Gastroesophageal sphincter (tissue), 3 donors: ENCODE results near the gene PTCH1.

ENCODE experiments used
- POLR2A ChIP-seq, 2 donors: fragments of 450-650 bp; IDR thresholded peaks; one replicate each; pipeline ENCODE4 v1.6.1; 2017; ENCODE audit warnings: antibody characterized with exemption in 2 of 2, mild to moderate bottlenecking in 2 of 2, moderate library complexity in 1 of 2
- POLR2AphosphoS5 ChIP-seq: sonication (generic); formaldehyde crosslinking; IDR thresholded peaks from one replicate; pipeline ENCODE4 v1.6.1; 2017; ENCODE audit warnings: antibody characterized with exemption
- TF ChIP-seq, protein P1 (sequence below), 4 experiments: fragments of 200-600 bp in 2 of 4; fragments of 450-650 bp in 2 of 4; sonication (generic) in 1 of 4; IDR thresholded peaks; one replicate each; pipeline ENCODE4 v1.5.1; 2017 to 2019; ENCODE audit warnings: antibody characterized with exemption in 4 of 4, mild to moderate bottlenecking in 2 of 4, moderate library complexity in 2 of 4

GRCh38 chr9:95455714-95456113 lies 61.1 kb downstream of the PTCH1 start:
- TF ChIP-seq, protein P1, sequence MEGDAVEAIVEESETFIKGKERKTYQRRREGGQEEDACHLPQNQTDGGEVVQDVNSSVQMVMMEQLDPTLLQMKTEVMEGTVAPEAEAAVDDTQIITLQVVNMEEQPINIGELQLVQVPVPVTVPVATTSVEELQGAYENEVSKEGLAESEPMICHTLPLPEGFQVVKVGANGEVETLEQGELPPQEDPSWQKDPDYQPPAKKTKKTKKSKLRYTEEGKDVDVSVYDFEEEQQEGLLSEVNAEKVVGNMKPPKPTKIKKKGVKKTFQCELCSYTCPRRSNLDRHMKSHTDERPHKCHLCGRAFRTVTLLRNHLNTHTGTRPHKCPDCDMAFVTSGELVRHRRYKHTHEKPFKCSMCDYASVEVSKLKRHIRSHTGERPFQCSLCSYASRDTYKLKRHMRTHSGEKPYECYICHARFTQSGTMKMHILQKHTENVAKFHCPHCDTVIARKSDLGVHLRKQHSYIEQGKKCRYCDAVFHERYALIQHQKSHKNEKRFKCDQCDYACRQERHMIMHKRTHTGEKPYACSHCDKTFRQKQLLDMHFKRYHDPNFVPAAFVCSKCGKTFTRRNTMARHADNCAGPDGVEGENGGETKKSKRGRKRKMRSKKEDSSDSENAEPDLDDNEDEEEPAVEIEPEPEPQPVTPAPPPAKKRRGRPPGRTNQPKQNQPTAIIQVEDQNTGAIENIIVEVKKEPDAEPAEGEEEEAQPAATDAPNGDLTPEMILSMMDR (IDR thresholded peaks at IDR 0.05), result no peak
- TF ChIP-seq POLR2AphosphoS5 (no peak), POLR2A (IDR thresholded peaks at IDR 0.05) (no peak)
